GM19438 (cell line): ENCODE measurements around the gene TIAM2.
A peak's percentile ranks its signal among the peaks of the same experiment; 100 is the strongest.
"Not testable (repeated sequence)": the region's sequence is repeated elsewhere in the genome, so short reads cannot be mapped to it uniquely, and the experiment has no call there.

Experiments used
- ATAC-seq: cut with Tn5 transposase; IDR thresholded peaks from one replicate; pipeline ENCODE4 v1.9.1; 2021; ENCODE audit warnings: low read depth; ENCODE audit not compliant: unreplicated experiment

TIAM2 gene

GRCh38 chr6:155248008-155249001 lies 253.2 kb downstream of the TIAM2 start:
- ATAC-seq, result no peak

DNA sequence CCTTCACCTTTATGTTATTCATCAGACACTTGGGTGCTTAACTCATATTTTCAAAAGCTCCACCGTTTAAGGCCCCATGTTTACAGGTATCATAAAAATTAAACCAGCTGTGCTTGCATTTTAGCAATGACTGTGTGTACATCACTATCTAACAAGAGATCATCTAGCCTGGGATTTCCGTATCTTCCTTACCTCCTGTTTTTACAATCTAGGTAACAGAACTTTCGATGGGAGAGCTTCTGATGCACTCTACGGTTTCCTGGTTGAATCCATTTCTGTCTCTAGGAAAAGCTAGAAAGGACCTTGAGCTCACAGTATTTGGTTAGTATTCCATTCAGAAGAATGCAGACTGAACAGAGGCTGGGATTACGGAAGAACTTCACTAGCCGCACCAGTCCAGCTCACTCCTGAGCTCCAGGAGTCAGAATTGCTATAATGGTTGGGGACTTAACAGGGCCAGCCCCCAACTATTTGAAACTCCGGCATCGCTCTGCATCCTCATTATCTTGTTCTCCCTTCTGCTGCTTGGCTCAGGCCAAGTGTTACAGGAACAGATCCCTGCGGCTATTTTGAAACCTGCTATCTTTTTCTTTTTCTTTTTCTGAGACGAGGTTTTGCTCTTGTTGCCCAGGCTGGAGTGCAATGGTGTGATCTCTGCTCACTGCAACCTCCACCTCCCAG lies 255.7 kb downstream of the TIAM2 start:
- no peak for ATAC-seq

GRCh38 chr6:155252581-155252980 lies 257.5 kb downstream of the TIAM2 start:
- no peak for ATAC-seq

DNA sequence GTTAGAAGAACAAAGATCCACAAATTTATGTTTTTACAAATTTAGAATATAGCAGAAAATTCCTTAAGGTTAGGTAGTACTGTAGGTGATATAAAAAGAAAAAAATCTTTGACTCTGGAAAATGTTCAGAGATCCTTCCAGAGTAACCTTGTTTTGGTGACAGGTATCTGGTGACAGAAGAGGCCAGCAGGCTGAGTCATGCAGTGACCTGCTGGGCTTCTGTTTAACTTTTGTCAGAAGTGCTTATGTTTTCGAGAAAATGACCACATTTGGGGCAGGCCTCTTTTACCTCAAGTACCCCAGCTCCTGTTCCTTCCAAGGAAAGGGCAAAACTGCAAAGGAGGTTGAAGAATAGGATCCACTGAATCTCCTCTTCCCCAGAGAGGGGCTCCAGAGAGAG lies 258.2 kb downstream of the TIAM2 start:
- no peak for ATAC-seq

- no peak for ATAC-seq
These were observed 259.0 kb downstream of the TIAM2 start for GRCh38 chr6:155254139-155254538.

- ATAC-seq, result no peak
These were observed 261.1 kb downstream of the TIAM2 start for GRCh38 chr6:155256122-155256795.

DNA sequence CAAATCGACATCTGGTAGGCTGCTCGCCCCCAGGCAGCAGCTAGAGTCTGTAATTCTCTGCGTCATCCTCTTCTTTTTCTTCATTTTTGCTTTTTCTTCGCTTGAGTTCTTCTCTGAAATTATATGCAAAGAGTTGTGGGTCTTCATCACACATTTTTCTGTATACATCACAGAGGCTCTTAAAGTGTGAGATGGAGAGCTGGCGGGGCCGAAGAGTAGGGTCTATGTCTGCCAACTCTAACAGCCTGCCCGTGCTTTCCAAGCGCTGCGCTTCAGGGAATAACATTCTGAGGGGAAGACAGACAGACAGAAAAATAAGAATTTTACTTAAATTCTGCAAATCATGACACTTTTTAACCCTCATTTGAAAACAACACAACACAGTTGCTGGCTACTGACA lies 262.7 kb downstream of the TIAM2 start:
- ATAC-seq, result no peak

DNA sequence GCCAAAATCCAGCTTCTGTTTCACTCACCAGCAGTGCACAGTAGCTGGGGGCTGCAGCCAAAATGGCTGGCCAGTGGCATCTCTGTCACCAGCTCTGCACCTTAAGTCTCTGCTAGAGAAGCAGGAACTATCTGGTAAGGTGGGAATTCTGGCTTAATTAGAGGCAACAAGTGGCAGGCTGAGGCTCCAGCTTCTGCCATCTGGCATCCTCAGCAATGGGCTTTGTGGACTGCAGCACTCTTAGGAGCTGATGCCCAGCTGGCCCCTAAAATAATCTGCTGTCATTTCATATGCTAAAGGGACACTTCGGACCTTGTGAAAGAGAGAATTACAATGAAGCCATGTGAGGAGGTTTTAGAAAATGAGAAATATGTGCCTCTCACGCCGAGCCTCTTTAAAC lies 264.1 kb downstream of the TIAM2 start:
- ATAC-seq, result no peak

- ATAC-seq, result no peak
These were observed 264.8 kb downstream of the TIAM2 start for GRCh38 chr6:155259897-155260296.

- ATAC-seq, result peak; percentile 61
These were observed 265.6 kb downstream of the TIAM2 start for GRCh38 chr6:155260686-155261085.

DNA sequence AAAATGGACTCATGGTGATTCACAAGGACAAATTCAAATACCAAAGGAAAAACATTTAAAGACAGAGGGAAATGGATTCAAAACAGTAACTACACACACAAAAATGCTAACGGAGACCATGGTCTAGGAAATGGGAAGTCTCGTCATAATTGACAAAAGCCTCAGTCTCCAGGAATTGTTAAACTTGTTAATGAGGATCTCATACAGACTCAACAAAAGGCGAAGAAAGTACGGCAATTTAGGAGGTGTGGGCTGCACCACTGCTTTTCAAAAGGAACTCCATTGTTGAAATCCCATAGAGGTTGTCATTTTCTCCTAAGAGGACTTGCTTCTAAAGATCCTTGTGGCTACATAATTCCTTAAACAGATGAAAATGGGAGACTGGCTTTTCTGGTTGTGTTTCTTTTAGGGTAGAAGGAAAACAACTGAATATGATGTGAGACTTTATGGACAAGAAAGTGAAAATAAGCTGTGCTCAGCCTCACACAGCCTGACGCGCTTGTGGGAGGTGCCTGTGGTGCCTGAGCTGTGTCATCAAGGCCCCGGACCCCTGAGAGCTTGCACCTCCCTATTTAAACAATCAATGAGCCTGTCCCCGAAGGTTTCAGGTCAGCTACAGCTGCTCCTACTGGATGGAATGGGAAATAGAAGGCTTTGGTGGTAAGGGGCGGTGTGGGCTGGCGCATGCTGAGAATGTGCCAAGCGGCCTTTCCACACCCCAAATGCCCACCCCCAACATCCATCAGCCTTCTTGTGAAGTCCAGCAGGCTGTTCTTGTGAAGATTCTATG lies 266.2 kb downstream of the TIAM2 start:
- no peak for ATAC-seq

GRCh38 chr6:155262655-155263054 lies 267.5 kb downstream of the TIAM2 start:
- ATAC-seq, result no peak

GRCh38 chr6:155263373-155264063 lies 268.4 kb downstream of the TIAM2 start, which contains the start of gene CLDN20:
CLDN20 (plus strand) TSS chr6:155264013; CDS start chr6:155275720, 11,707 bp downstream.
- no peak for ATAC-seq

DNA sequence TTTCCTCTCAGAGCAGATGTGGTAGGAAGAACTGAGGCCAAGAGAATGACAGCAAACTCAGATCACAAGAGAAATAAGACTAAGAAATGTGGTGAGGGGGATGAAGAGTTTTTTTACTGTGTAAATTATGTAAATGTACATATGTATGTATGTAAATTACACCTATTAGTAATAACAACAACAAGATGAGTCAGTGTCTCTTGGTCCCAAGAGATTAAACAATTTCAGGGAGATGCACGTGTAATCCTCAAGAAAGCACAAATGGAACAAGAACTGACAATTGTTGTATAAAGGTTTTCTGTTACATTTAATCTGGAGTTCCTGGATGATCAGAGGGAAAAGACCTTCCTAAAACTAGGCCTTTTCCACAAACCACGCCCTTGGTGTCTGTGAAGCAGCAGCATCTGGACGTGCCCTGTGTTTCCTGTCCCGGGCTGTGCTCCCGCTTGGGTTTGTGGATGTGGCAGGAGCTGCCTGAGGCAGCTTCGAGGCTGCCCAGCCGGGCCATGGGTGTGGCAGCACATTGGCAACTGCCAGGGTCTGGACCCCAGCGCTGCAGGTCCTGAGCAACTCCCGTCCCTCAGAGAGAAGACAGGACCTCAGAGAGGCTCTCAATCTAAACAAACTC lies 269.7 kb downstream of the TIAM2 start:
- ATAC-seq, result no peak

DNA sequence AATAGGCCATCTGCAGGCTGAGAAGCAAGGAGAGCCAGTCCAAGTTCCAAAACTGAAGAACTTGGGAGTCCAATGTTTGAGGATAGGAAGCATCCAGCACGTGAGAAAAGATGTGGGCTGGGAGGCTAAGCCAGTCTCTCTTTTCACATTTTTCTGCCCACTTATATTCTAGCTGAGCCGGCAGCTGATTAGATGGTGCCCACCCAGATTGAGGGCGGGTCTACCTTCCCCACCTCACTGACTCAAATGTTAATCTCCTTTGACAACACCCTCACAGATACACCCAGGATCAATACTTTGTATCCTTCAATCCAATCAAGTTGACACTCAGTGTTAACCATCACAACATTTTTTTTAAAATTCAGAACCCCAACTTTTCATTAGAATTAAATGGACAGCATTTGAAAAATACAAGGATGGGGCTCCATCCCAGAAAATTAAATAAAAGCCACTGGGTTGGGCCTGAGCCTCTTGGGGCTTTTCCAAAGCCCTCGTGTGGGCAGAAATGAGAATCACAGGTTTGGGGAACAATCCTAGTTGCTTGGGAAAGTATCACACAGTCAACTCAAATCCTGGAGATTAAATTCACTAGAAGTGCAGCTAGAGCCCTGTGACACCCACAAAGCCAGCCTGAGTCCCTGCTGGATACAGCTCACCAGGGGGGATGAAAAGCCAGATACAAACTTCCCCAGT lies 270.9 kb downstream of the TIAM2 start:
- ATAC-seq, result no peak

GRCh38 chr6:155267411-155267810 lies 272.3 kb downstream of the TIAM2 start:
- no peak for ATAC-seq

GRCh38 chr6:155268088-155268867 lies 273.2 kb downstream of the TIAM2 start:
- not testable (repeated sequence) for ATAC-seq

DNA sequence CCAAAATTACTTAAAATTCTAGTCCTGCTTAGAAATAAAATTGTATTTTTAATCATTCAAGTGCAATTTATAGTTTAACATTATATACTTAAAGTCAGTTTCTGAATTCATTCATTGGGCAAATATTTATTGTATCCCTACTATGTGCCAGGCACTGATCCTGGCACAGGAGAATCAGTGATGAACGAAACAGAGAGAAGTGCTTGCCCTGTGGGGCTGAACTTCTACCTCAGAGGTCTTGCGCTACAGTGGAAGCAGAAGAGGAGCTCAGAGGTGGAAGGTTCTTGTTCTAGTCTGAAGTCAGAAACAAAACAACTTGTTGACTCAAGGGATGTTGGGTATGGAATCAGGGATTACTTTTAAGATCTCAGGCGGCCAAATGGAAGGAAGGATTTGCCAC lies 274.6 kb downstream of the TIAM2 start:
- no peak for ATAC-seq
